ENCODE data around the gene ZC3H14.

DNA sequence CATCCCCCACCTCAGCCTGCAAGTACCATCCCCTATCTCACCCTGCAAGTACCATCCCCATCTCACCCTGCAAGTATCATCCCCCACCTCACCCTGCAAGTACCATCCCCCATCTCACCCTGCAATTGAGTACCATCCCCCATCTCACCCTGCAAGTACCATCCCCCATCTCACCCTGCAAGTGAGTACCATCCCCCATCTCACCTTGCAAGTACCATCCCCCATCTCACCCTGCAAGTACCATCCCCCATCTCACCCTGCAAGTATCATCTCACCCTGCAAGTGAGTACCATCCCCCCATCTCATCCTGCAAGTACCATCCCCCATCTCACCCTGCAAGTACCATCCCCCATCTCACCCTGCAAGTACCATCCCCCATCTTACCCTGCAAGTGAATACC lies 45.0 kb downstream of the ZC3H14 start:
- TF ChIP-seq SP1 (IDR thresholded peaks at IDR 0.05) (no peak), CTCF (IDR thresholded peaks at IDR 0.05; ENCODE audit: low read depth, low read length, missing input control) (no peak), JUND (IDR thresholded peaks at IDR 0.05) (no peak)
